PC-3 (cell line): Measurements from ENCODE around the gene KRTAP2-3. TPM values are rescaled to one million over a fixed set of nuclear protein-coding genes. Genes with fewer than 3 reads are reported as not detected.

Experiments used
- ATAC-seq: fragments of 200-7000 bp; cut with Tn5 transposase; 2 replicates; pipeline ENCODE4 v1.9.1; 2020; ENCODE audit warnings: mild to moderate bottlenecking, moderate library complexity
- BruUV-seq: library from RNA; stranded (reverse); fragments of 400-500 nt; replicated peaks from 2 replicates; lab custom pipeline; 2021; lab: Mats Ljungman, UMichigan
- CTCF ChIA-PET: fragments of 300-600 bp; sonication (Branson Sonifier 250); formaldehyde crosslinking; loops from one replicate; lab custom pipeline; 2022; ENCODE audit warnings: antibody characterized with exemption; lab: Charles Lee
- POLR2A ChIA-PET: fragments of 300-600 bp; sonication (Branson Sonifier 250); formaldehyde crosslinking; loops from one replicate; lab custom pipeline; 2022; ENCODE audit warnings: antibody characterized with exemption; ENCODE audit not compliant: unreplicated experiment; lab: Charles Lee
- DNase-seq: peaks from one replicate; pipeline ENCODE4 v3.0.0-alpha.2; 2015
- H2AFZ ChIP-seq: fragments of 300-600 bp; sonication (generic); 2 replicates; pipeline ENCODE4 v1.6.0; 2016; ENCODE audit warnings: antibody characterized with exemption, low read length
- H3F3A ChIP-seq: fragments of 300-600 bp; sonication (generic); one replicate; pipeline ENCODE4 v1.6.0; 2017; ENCODE audit warnings: antibody characterized with exemption, low read length, control low read depth, mild to moderate bottlenecking; ENCODE audit not compliant: unreplicated experiment
- H3K27ac ChIP-seq: fragments of 300-600 bp; sonication (generic); 2 replicates; pipeline ENCODE4 v1.5.1; 2016; ENCODE audit warnings: mild to moderate bottlenecking, low read length
- H3K27me3 ChIP-seq: fragments of 300-600 bp; sonication (generic); 2 replicates; pipeline ENCODE4 v1.6.1; 2016; ENCODE audit warnings: low read length, mixed read lengths
- H3K36me3 ChIP-seq: fragments of 300-600 bp; sonication (generic); 2 replicates; pipeline ENCODE4 v1.6.1; 2016; ENCODE audit warnings: low read depth, mixed run types, low read length, mixed read lengths
- H3K4me1 ChIP-seq: fragments of 300-600 bp; sonication (generic); 2 replicates; pipeline ENCODE4 v1.5.1; 2016; ENCODE audit warnings: low read length; ENCODE audit not compliant: insufficient read depth
- H3K4me2 ChIP-seq: fragments of 300-600 bp; sonication (generic); 2 replicates; pipeline ENCODE4 v1.6.0; 2016; ENCODE audit warnings: low read length
- H3K4me3 ChIP-seq: fragments of 300-600 bp; sonication (generic); 2 replicates; pipeline ENCODE4 v1.5.1; 2016; ENCODE audit warnings: mild to moderate bottlenecking, low read length, mixed read lengths
- H3K79me2 ChIP-seq: fragments of 300-600 bp; sonication (generic); 2 replicates; pipeline ENCODE4 v1.6.1; 2017; ENCODE audit warnings: low read length, mixed read lengths
- H3K9ac ChIP-seq: fragments of 300-600 bp; sonication (generic); 2 replicates; pipeline ENCODE4 v1.6.0; 2016; ENCODE audit warnings: mild to moderate bottlenecking, low read length
- H3K9me2 ChIP-seq: fragments of 300-600 bp; sonication (generic); replicated peaks from 2 replicates; pipeline ENCODE4 v1.6.1; 2016; ENCODE audit warnings: mixed run types, low read length, mixed read lengths
- H3K9me3 ChIP-seq: fragments of 300-600 bp; sonication (generic); 2 replicates; pipeline ENCODE4 v1.6.1; 2016; ENCODE audit warnings: low read length, mixed read lengths
- H4K20me1 ChIP-seq: fragments of 300-600 bp; sonication (generic); 2 replicates; pipeline ENCODE4 v1.6.1; 2016; ENCODE audit warnings: low read length, mixed read lengths
- EZH2 ChIP-seq: fragments of 300-600 bp; sonication (generic); IDR thresholded peaks from one replicate; pipeline ENCODE4 v1.6.1; 2017; ENCODE audit warnings: antibody characterized with exemption, mild to moderate bottlenecking, low read length; ENCODE audit not compliant: unreplicated experiment
- EZH2phosphoT487 ChIP-seq: fragments of 300-600 bp; sonication (generic); IDR thresholded peaks from 2 replicates; pipeline ENCODE4 v1.6.1; 2018; ENCODE audit warnings: mild to moderate bottlenecking, antibody characterized with exemption, low read length, borderline replicate concordance
- intact Hi-C: fragments of 100-400 bp; cut with micrococcal nuclease; formaldehyde crosslinking; loops from 2 replicates; pipeline ENCODE4 v1.9.0; 2023
- total RNA-seq: library from RNA; depleted of rRNA; stranded (reverse); fragments of >200 nt; gene quantifications from 2 replicates; pipeline ENCODE4 v1.2.3, GENCODE V29; 2014
- TF ChIP-seq, protein P1 (sequence below): fragments of 300-600 bp; sonication (generic); conservative IDR thresholded peaks from 2 replicates; pipeline ENCODE4 v1.5.1; 2017; ENCODE audit warnings: antibody characterized with exemption, low read depth, mild to moderate bottlenecking, low read length

The KRTAP2-3 gene
- total RNA-seq, 1 experiment from 2014 or later: 10.8 TPM

DNA sequence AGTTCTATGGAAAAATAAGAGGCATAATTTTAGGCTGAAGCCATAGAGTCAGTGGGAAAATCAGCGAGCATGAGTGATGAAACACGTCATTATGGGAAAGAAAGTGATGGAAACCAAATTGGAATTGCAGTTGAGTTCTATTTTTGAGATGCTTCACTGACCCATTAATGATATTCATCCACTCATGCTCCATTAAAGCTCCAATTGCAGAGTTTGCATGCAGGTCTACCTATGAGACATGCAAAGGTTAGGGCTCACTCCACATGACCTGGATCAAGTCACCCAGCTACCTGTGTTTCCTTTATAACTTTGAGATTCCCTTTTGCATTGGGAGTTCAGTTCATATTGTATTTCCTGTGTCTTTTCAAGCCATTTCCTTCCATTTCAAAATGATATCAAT, 13.8 kb upstream of the KRTAP2-3 start:
- ChIA-PET CTCF (no interaction called here), POLR2A (no interaction called here)
- H3K27ac ChIP-seq: no peak overlapping the region
- H2AFZ ChIP-seq: no peak overlapping the region
- no peaks in the 10 kb centered on the region for H3K4me1 ChIP-seq
- H3K9me2 ChIP-seq: no peaks in the 10 kb centered on the region
- H3K27me3 ChIP-seq: no peaks in the 10 kb centered on the region
- intact Hi-C loops: no loop called here
- no peak for TF ChIP-seq EZH2
- no peak for TF ChIP-seq EZH2phosphoT487
- TF ChIP-seq, protein P1, sequence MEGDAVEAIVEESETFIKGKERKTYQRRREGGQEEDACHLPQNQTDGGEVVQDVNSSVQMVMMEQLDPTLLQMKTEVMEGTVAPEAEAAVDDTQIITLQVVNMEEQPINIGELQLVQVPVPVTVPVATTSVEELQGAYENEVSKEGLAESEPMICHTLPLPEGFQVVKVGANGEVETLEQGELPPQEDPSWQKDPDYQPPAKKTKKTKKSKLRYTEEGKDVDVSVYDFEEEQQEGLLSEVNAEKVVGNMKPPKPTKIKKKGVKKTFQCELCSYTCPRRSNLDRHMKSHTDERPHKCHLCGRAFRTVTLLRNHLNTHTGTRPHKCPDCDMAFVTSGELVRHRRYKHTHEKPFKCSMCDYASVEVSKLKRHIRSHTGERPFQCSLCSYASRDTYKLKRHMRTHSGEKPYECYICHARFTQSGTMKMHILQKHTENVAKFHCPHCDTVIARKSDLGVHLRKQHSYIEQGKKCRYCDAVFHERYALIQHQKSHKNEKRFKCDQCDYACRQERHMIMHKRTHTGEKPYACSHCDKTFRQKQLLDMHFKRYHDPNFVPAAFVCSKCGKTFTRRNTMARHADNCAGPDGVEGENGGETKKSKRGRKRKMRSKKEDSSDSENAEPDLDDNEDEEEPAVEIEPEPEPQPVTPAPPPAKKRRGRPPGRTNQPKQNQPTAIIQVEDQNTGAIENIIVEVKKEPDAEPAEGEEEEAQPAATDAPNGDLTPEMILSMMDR: no peak
- BruUV-seq: no TSS peak
- no peak for ATAC-seq
- DNase-seq: no peak
- no peaks in the 10 kb centered on the region for H3K9me3 ChIP-seq
- H4K20me1 ChIP-seq: no peaks in the 10 kb centered on the region
- H3F3A ChIP-seq: no peaks in the 10 kb centered on the region
- H3K79me2 ChIP-seq: no peaks in the 10 kb centered on the region
- H3K36me3 ChIP-seq: no peaks in the 10 kb centered on the region
- H3K4me3 ChIP-seq: no peak overlapping the region
- H3K9ac ChIP-seq: no peak overlapping the region
- H3K4me2 ChIP-seq: no peak overlapping the region

DNA sequence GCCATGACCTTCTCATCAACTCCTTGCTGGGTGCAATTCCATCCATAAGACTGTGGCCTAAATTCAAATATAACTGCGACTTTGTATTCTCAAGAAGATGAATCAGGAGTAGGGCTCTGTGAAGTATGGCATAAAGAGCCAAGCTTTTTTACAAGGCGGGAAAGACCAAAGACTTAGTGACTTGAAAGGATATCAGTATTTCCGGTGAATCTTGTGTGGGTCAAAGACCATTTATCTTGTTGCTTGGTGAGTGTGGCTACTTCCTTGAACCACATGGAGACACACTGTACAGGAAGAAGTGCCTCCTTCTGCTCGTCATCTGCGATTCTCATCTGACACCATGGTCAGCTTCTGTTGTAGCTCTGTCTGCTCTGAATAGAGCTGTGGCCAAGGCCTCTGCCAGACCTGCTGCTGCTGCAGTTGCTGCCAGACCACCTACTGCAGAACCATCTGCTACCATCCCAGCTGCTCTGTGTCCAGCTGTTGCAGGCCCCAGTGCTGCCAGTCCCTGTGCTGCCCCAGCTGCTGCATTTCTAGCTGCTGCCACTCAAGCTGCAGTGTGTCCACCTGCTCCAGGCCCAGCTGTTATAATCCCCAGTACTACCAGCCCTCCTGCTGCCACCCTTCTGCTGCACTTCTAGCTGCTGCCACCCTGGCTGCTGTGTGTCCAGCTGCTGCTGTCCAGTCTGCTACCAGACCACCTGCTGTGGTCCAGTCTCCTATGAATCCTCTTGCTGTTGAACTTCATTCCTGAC, 11.9 kb upstream of the KRTAP2-3 start:
- no peaks in the 10 kb centered on the region for H3K27me3 ChIP-seq
- no peak for ATAC-seq
- H3K9me3 ChIP-seq: no peaks in the 10 kb centered on the region
- CTCF ChIA-PET: no interaction called here
- no peaks in the 10 kb centered on the region for H4K20me1 ChIP-seq
- H3K36me3 ChIP-seq: no peaks in the 10 kb centered on the region
- H3K4me1 ChIP-seq: peaks cover 7% of the 10 kb centered on the region
- H3K9ac ChIP-seq: no peak overlapping the region
- H3F3A ChIP-seq: no peaks in the 10 kb centered on the region
- H3K27ac ChIP-seq: no peak overlapping the region
- POLR2A ChIA-PET: no interaction called here
- H3K79me2 ChIP-seq: no peaks in the 10 kb centered on the region
- no TSS peak for BruUV-seq
- H3K4me2 ChIP-seq: no peak overlapping the region
- no peak for TF ChIP-seq EZH2phosphoT487
- no peak for DNase-seq
- H3K4me3 ChIP-seq: no peak overlapping the region
- intact Hi-C loops: no loop called here
- no peaks in the 10 kb centered on the region for H3K9me2 ChIP-seq
- H2AFZ ChIP-seq: no peak overlapping the region

DNA sequence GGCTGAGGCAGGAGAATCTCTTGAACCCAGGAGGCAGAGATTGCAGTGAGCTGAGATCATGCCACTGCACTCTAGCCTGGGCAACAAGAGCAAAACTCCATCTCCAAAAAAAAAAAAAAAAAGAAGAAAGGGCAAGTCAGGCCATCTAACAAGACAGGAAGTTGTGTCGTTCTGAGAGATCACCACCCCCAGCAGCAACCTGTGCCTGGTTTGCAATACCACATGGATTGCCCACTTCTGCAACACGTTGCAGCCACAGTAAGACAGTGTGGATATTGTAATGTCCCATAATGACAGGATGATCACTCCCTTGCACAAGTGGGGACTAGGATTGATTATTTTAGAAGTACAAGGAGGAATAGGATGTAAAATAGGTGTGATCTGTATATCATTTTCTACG, 9.1 kb upstream of the KRTAP2-3 start:
- no peak for TF ChIP-seq EZH2phosphoT487
- no peak for TF ChIP-seq EZH2
- TF ChIP-seq, protein P1: no peak
- H2AFZ ChIP-seq: no peak overlapping the region
- DNase-seq (no peak), ATAC-seq (no peak)
- H3K9ac ChIP-seq: no peak overlapping the region
- H3K36me3 ChIP-seq: no peaks in the 10 kb centered on the region
- H3K9me2 ChIP-seq: no peaks in the 10 kb centered on the region
- no peak overlapping the region for H3K4me2 ChIP-seq
- H3K4me1 ChIP-seq: peaks cover 30% of the 10 kb centered on the region
- no peaks in the 10 kb centered on the region for H3K79me2 ChIP-seq
- intact Hi-C loops: loop anchor here (10.0 kb wide), 2 partner anchors 64 to 146 kb away; partner anchors contain the start of gene KRTAP3-1
- no peaks in the 10 kb centered on the region for H3K27me3 ChIP-seq
- ChIA-PET CTCF (no interaction called here), POLR2A (no interaction called here)
- no TSS peak for BruUV-seq
- no peaks in the 10 kb centered on the region for H3F3A ChIP-seq
- H3K9me3 ChIP-seq: no peaks in the 10 kb centered on the region
- H3K27ac ChIP-seq: no peak overlapping the region
- H4K20me1 ChIP-seq: no peaks in the 10 kb centered on the region
- H3K4me3 ChIP-seq: no peak overlapping the region
